Common myeloid progenitor, CD34-positive (primary cell): ENCODE data around the gene MB.
A peak's percentile ranks its signal among the peaks of the same experiment; 100 is the strongest.

ENCODE experiments used
- CTCF ChIA-PET: fragments of 350-600 bp; sonication (Branson Sonifier 250); formaldehyde crosslinking; loops from one replicate; lab custom pipeline; 2021; ENCODE audit warnings: antibody characterized with exemption; lab: Charles Lee
- POLR2A ChIA-PET: fragments of 350-600 bp; sonication (Branson Sonifier 250); formaldehyde crosslinking; loops from one replicate; lab custom pipeline; 2021; ENCODE audit warnings: antibody characterized with exemption; lab: Charles Lee
- DNase-seq, 3 donors: peaks; one replicate each; pipeline versions ENCODE4 v3.0.0 to v3.0.0-alpha.2; 2013
- H3K27ac ChIP-seq, 2 experiments: 1 replicate in 1 of 2; 2 replicates in 1 of 2; pipeline ENCODE4 v1.7.0; 2013; ENCODE audit warnings: inconsistent platforms in 2 of 2, low read length in 2 of 2, mild to moderate bottlenecking in 2 of 2, low read depth in 1 of 2, moderate library complexity in 1 of 2; ENCODE audit not compliant: severe bottlenecking in 2 of 2, insufficient read depth in 1 of 2, poor library complexity in 1 of 2
- H3K27me3 ChIP-seq, 5 experiments: replicated peaks in 2 of 5; 1 replicate in 3 of 5; 2 replicates in 2 of 5; pipeline versions ENCODE4 v1.6.1 to v1.7.0; 2013; ENCODE audit warnings: low read length in 4 of 5, mild to moderate bottlenecking in 2 of 5, moderate library complexity in 2 of 5, inconsistent platforms in 1 of 5; ENCODE audit not compliant: insufficient read depth in 5 of 5, control insufficient read depth in 4 of 5
- H3K36me3 ChIP-seq, 4 experiments: 1 replicate in 2 of 4; 2 replicates in 2 of 4; pipeline versions ENCODE4 v1.6.1 to v1.7.0; 2013; ENCODE audit warnings: low read length in 3 of 4, control low read depth in 1 of 4, mild to moderate bottlenecking in 1 of 4; ENCODE audit not compliant: control insufficient read depth in 4 of 4, insufficient read depth in 4 of 4
- H3K4me1 ChIP-seq, 4 experiments: 1 replicate in 3 of 4; 2 replicates in 1 of 4; pipeline versions ENCODE4 v1.6.1 to v1.7.1; 2013; ENCODE audit warnings: low read length in 3 of 4, mild to moderate bottlenecking in 3 of 4, control low read depth in 1 of 4, inconsistent platforms in 1 of 4, moderate library complexity in 1 of 4; ENCODE audit not compliant: control insufficient read depth in 4 of 4, insufficient read depth in 4 of 4; ENCODE audit errors: control extremely low read depth in 1 of 4
- H3K4me3 ChIP-seq, 7 experiments: 1 replicate in 4 of 7; 2 replicates in 3 of 7; pipeline versions ENCODE4 v1.5.1 to v1.7.0; 2013; ENCODE audit warnings: mild to moderate bottlenecking in 7 of 7, low read length in 6 of 7, moderate library complexity in 6 of 7, inconsistent platforms in 2 of 7, low read depth in 2 of 7, control low read depth in 1 of 7; ENCODE audit not compliant: insufficient read depth in 4 of 7, control insufficient read depth in 1 of 7; ENCODE audit errors: extremely low read depth in 1 of 7
- H3K9me3 ChIP-seq, 5 experiments: 1 replicate in 4 of 5; 2 replicates in 1 of 5; pipeline versions ENCODE4 v1.6.1 to v1.7.1; 2013; ENCODE audit warnings: low read length in 4 of 5, mild to moderate bottlenecking in 2 of 5, inconsistent platforms in 1 of 5, low read depth in 1 of 5, moderate library complexity in 1 of 5; ENCODE audit not compliant: control insufficient read depth in 4 of 5, insufficient read depth in 2 of 5; ENCODE audit errors: control extremely low read depth in 1 of 5
- WGBS: methylation state at CpG from one replicate; pipeline ENCODE4 v1.1.5; 2013; ENCODE audit not compliant: insufficient coverage; 5-methylcytosine and 5-hydroxymethylcytosine counted together

Gene MB

GRCh38 chr22:35611891-35612576, 5.1 kb downstream of the MB start:
- POLR2A ChIA-PET = interaction anchor here (0.6 kb wide), 1 partner anchor 169 kb away, joined by 4 read pairs; no protein-coding TSS in a partner anchor

GRCh38 chr22:35611200-35611890, 5.8 kb downstream of the MB start:
- DNase-seq = peak in 1 of 3 donors; percentile 26
- H3K36me3 ChIP-seq = no peaks in the 10 kb centered on the region
- ChIA-PET POLR2A (interaction anchor here (0.6 kb wide), 1 partner anchor 168 kb away, joined by 4 read pairs; no protein-coding TSS in a partner anchor), CTCF (interaction anchor here (0.6 to 3.1 kb wide), 8 partner anchors 8 to 544 kb away, joined by 3 to 18 read pairs (median 3); no protein-coding TSS in a partner anchor)
- H3K4me1 ChIP-seq = peaks cover 3 to 39% (median 25%) of the 10 kb centered on the region in 4 experiments
- WGBS = 81% methylated on average over 6 of the region's 6 CpGs
- H3K27ac ChIP-seq = no peak overlapping the region
- H3K27me3 ChIP-seq = peaks cover 0 to 5% (median under 1%) of the 10 kb centered on the region in 5 experiments
- H3K4me3 ChIP-seq = peak overlapping the region in 2 of 7 experiments; percentile 7 to 25
- H3K9me3 ChIP-seq = no peaks in the 10 kb centered on the region

More at GRCh38 chr22:35611891-35612576, 5.1 kb downstream of the MB start:
- WGBS = 55% methylated on average over 8 of the region's 8 CpGs
- peak overlapping the region in 2 of 7 experiments; percentile 7 to 25 for H3K4me3 ChIP-seq
- no peaks in the 10 kb centered on the region for H3K9me3 ChIP-seq
- peaks cover 0 to 2% (median 0%) of the 10 kb centered on the region in 5 experiments for H3K27me3 ChIP-seq
- H3K27ac ChIP-seq = no peak overlapping the region
- CTCF ChIA-PET = interaction anchor here (0.6 to 3.1 kb wide), 7 partner anchors 9 to 454 kb away, joined by 3 to 18 read pairs (median 3); no protein-coding TSS in a partner anchor
- no peaks in the 10 kb centered on the region for H3K36me3 ChIP-seq
- peaks cover 9 to 42% (median 29%) of the 10 kb centered on the region in 4 experiments for H3K4me1 ChIP-seq
- peak in 2 of 3 donors; percentile 33 to 47 for DNase-seq

- CTCF ChIA-PET = interaction anchor here (0.6 to 3.1 kb wide), 4 partner anchors 10 to 545 kb away, joined by 3 to 18 read pairs (median 4); no protein-coding TSS in a partner anchor
- WGBS = 85% methylated on average over 10 of the region's 10 CpGs
- Histone ChIP-seq H3K9me3 (no peaks in the 10 kb centered on the region), H3K36me3 (no peaks in the 10 kb centered on the region), H3K27ac (no peak overlapping the region), H3K27me3 (peaks cover 0 to 5% (median 2%) of the 10 kb centered on the region in 5 experiments), H3K4me1 (peaks cover 0 to 38% (median 19%) of the 10 kb centered on the region in 4 experiments), H3K4me3 (no peak overlapping the region)
- POLR2A ChIA-PET = no interaction called here
- DNase-seq = no peak
Measured at GRCh38 chr22:35610741-35611140, 6.4 kb downstream of the MB start.

- ChIA-PET CTCF (interaction anchor here (1.4 kb wide), 1 partner anchor 12 kb away, joined by 5 read pairs; no protein-coding TSS in a partner anchor), POLR2A (interaction anchor here (1.1 kb wide), 1 partner anchor 9 kb away, joined by 3 read pairs; no protein-coding TSS in a partner anchor)
- H3K4me3 ChIP-seq = no peak overlapping the region
- DNase-seq = no peak
- no peaks in the 10 kb centered on the region for H3K36me3 ChIP-seq
- H3K27me3 ChIP-seq = peaks cover 0 to 6% (median 2%) of the 10 kb centered on the region in 5 experiments
- peaks cover 0 to 35% (median 15%) of the 10 kb centered on the region in 4 experiments for H3K4me1 ChIP-seq
- WGBS = 70% methylated on average over 2 of the region's 4 CpGs
- no peak overlapping the region for H3K27ac ChIP-seq
- H3K9me3 ChIP-seq = no peaks in the 10 kb centered on the region
Measured at GRCh38 chr22:35609761-35610160, 7.4 kb downstream of the MB start.

GRCh38 chr22:35609261-35609660, 7.9 kb downstream of the MB start:
- ChIA-PET CTCF (interaction anchor here (1.0 to 1.4 kb wide), 2 partner anchors 12 to 18 kb away, joined by 3 to 5 read pairs; no protein-coding TSS in a partner anchor), POLR2A (interaction anchor here (1.1 kb wide), 1 partner anchor 9 kb away, joined by 3 read pairs; no protein-coding TSS in a partner anchor)
- H3K36me3 ChIP-seq = no peaks in the 10 kb centered on the region
- WGBS = 97% methylated on average over 8 of the region's 9 CpGs
- H3K27me3 ChIP-seq = peaks cover 0 to 6% (median 2%) of the 10 kb centered on the region in 5 experiments
- peaks cover 0 to 40% (median 20%) of the 10 kb centered on the region in 4 experiments for H3K4me1 ChIP-seq
- H3K27ac ChIP-seq = no peak overlapping the region
- no peak overlapping the region for H3K4me3 ChIP-seq
- DNase-seq = no peak
- no peaks in the 10 kb centered on the region for H3K9me3 ChIP-seq

DNA sequence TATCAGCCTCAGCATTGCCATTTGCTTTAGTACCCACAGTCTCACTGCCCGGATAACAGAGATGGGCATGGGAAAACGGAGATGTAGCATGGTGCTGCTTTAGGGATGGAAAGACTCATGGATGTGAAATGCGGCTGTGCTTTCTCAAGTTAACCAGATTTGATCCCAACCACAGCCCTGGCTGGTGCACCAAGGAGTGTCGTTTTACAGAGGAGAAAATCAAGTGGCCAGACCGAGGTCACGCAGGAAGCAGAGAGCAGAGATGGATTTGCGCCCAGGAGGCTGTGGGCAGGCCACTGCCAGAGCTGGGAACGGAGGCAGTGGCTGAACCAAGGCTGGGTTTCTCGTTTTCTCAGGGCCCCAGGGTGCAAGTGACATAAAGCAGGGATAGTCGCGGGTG, 9.0 kb downstream of the MB start:
- WGBS = 95% methylated on average over 5 of the region's 11 CpGs
- ChIA-PET CTCF (no interaction called here), POLR2A (no interaction called here)
- Histone ChIP-seq H3K36me3 (no peaks in the 10 kb centered on the region), H3K27ac (no peak overlapping the region), H3K4me1 (peaks cover 0 to 49% (median 21%) of the 10 kb centered on the region in 4 experiments), H3K9me3 (no peaks in the 10 kb centered on the region), H3K27me3 (peaks cover 0 to 6% (median 2%) of the 10 kb centered on the region in 5 experiments), H3K4me3 (no peak overlapping the region)
- no peak for DNase-seq
